ENCODE measurements around the gene BRPF1. TPM values are rescaled to one million over a fixed set of nuclear protein-coding genes. Genes with fewer than 3 reads are reported as not detected.

The BRPF1 gene
- total and polyA plus RNA-seq, 2 experiments from 2014 or later, result 10.4 to 18.3 TPM

GRCh38 chr3:9685216-9686049, 46.1 kb upstream of the BRPF1 start:
- H4K20me1 ChIP-seq (ENCODE audit: insufficient read depth), result no peaks in the 10 kb centered on the region
- in situ Hi-C loops (cut with MboI), result no loop called here
- no peaks in the 10 kb centered on the region for H3K4me1 ChIP-seq (ENCODE audit: insufficient read depth)
- no peak for DNase-seq
- H3K9me2 ChIP-seq (ENCODE audit: insufficient read depth), result no peaks in the 10 kb centered on the region
- H3K27me3 ChIP-seq (replicated peaks; ENCODE audit: insufficient read depth), result no peaks in the 10 kb centered on the region
- H2AFZ ChIP-seq, result no peak overlapping the region
- H3K79me2 ChIP-seq (ENCODE audit: insufficient read depth), result no peaks in the 10 kb centered on the region
- no peaks in the 10 kb centered on the region for H3F3A ChIP-seq (ENCODE audit: insufficient read depth)
- WGBS, 2 experiments (ENCODE audit: low coverage in 1 of 2, low lambda C conversion rate in 2 of 2, missing lambda C conversion rate in 2 of 2), result 93 to 95% methylated on average over 18 of the region's 18 CpGs
- H3K27ac ChIP-seq, result no peak overlapping the region
- peaks cover 12% of the 10 kb centered on the region for H3K36me3 ChIP-seq (ENCODE audit: low read depth)
- H3K9me3 ChIP-seq (ENCODE audit: low read depth), result no peaks in the 10 kb centered on the region
- no peak overlapping the region for H3K4me3 ChIP-seq
- H3K4me2 ChIP-seq (ENCODE audit: unreplicated experiment), result no peak overlapping the region
- no peak for TF ChIP-seq EZH2 (IDR thresholded peaks at IDR 0.05; ENCODE audit: insufficient read depth, poor library complexity, severe bottlenecking)
- no peak for TF ChIP-seq EZH2phosphoT487 (IDR thresholded peaks at IDR 0.05; ENCODE audit: insufficient read depth, low read depth)
- no peak overlapping the region for H3K9ac ChIP-seq

- in situ Hi-C loops (cut with MboI), result no loop called here
- H2AFZ ChIP-seq, result no peak overlapping the region
- WGBS, 2 experiments (ENCODE audit: low coverage in 1 of 2, low lambda C conversion rate in 2 of 2, missing lambda C conversion rate in 2 of 2), result 94 to 99% methylated on average over 9 of the region's 9 CpGs
- H3K79me2 ChIP-seq (ENCODE audit: insufficient read depth), result no peaks in the 10 kb centered on the region
- no peak for DNase-seq
- no peak for TF ChIP-seq EZH2phosphoT487 (IDR thresholded peaks at IDR 0.05; ENCODE audit: insufficient read depth, low read depth)
- no peak for TF ChIP-seq EZH2 (IDR thresholded peaks at IDR 0.05; ENCODE audit: insufficient read depth, poor library complexity, severe bottlenecking)
- no peak overlapping the region for H3K4me2 ChIP-seq (ENCODE audit: unreplicated experiment)
- H3K9me3 ChIP-seq (ENCODE audit: low read depth), result no peaks in the 10 kb centered on the region
- no peak overlapping the region for H3K27ac ChIP-seq
- H3K27me3 ChIP-seq (replicated peaks; ENCODE audit: insufficient read depth), result no peaks in the 10 kb centered on the region
- no peaks in the 10 kb centered on the region for H3K4me1 ChIP-seq (ENCODE audit: insufficient read depth)
- H3F3A ChIP-seq (ENCODE audit: insufficient read depth), result no peaks in the 10 kb centered on the region
- H4K20me1 ChIP-seq (ENCODE audit: insufficient read depth), result no peaks in the 10 kb centered on the region
- H3K9me2 ChIP-seq (ENCODE audit: insufficient read depth), result no peaks in the 10 kb centered on the region
- no peak overlapping the region for H3K4me3 ChIP-seq
- peaks cover 12% of the 10 kb centered on the region for H3K36me3 ChIP-seq (ENCODE audit: low read depth)
- no peak overlapping the region for H3K9ac ChIP-seq
Observed at GRCh38 chr3:9686050-9686550, 45.4 kb upstream of the BRPF1 start.

- H4K20me1 ChIP-seq (ENCODE audit: insufficient read depth), result no peaks in the 10 kb centered on the region
- no peak overlapping the region for H3K4me3 ChIP-seq
- no peaks in the 10 kb centered on the region for H3F3A ChIP-seq (ENCODE audit: insufficient read depth)
- H3K36me3 ChIP-seq (ENCODE audit: low read depth), result peaks cover 12% of the 10 kb centered on the region
- no peaks in the 10 kb centered on the region for H3K79me2 ChIP-seq (ENCODE audit: insufficient read depth)
- H3K9me3 ChIP-seq (ENCODE audit: low read depth), result no peaks in the 10 kb centered on the region
- H3K9ac ChIP-seq, result no peak overlapping the region
- no peak overlapping the region for H2AFZ ChIP-seq
- no peak overlapping the region for H3K4me2 ChIP-seq (ENCODE audit: unreplicated experiment)
- in situ Hi-C loops (cut with MboI), result no loop called here
- no peak overlapping the region for H3K27ac ChIP-seq
- H3K4me1 ChIP-seq (ENCODE audit: insufficient read depth), result no peaks in the 10 kb centered on the region
- no peaks in the 10 kb centered on the region for H3K27me3 ChIP-seq (replicated peaks; ENCODE audit: insufficient read depth)
- H3K9me2 ChIP-seq (ENCODE audit: insufficient read depth), result no peaks in the 10 kb centered on the region
- 71 to 84% methylated on average over 3 of the region's 3 CpGs for WGBS, 2 experiments (ENCODE audit: low coverage in 1 of 2, low lambda C conversion rate in 2 of 2, missing lambda C conversion rate in 2 of 2)
- no peak for TF ChIP-seq EZH2 (IDR thresholded peaks at IDR 0.05; ENCODE audit: insufficient read depth, poor library complexity, severe bottlenecking)
- TF ChIP-seq EZH2phosphoT487 (IDR thresholded peaks at IDR 0.05; ENCODE audit: insufficient read depth, low read depth), result no peak
- DNase-seq, result no peak
Observed at GRCh38 chr3:9686703-9687102, 44.8 kb upstream of the BRPF1 start.

- Histone ChIP-seq H3K36me3 (ENCODE audit: low read depth) (peaks cover 7% of the 10 kb centered on the region), H3K9me3 (ENCODE audit: low read depth) (no peaks in the 10 kb centered on the region), H3K4me1 (ENCODE audit: insufficient read depth) (no peaks in the 10 kb centered on the region), H3K4me3 (no peak overlapping the region), H3K79me2 (ENCODE audit: insufficient read depth) (no peaks in the 10 kb centered on the region), H3K27ac (no peak overlapping the region), H3K9me2 (ENCODE audit: insufficient read depth) (no peaks in the 10 kb centered on the region), H3F3A (ENCODE audit: insufficient read depth) (no peaks in the 10 kb centered on the region), H3K27me3 (replicated peaks; ENCODE audit: insufficient read depth) (no peaks in the 10 kb centered on the region), H2AFZ (no peak overlapping the region), H3K4me2 (ENCODE audit: unreplicated experiment) (no peak overlapping the region), H3K9ac (no peak overlapping the region), H4K20me1 (ENCODE audit: insufficient read depth) (no peaks in the 10 kb centered on the region)
- DNase-seq, result no peak
- in situ Hi-C loops (cut with MboI), result no loop called here
- 96 to 97% methylated on average over 7 of the region's 7 CpGs for WGBS, 2 experiments (ENCODE audit: low coverage in 1 of 2, low lambda C conversion rate in 2 of 2, missing lambda C conversion rate in 2 of 2)
- no peak for TF ChIP-seq EZH2phosphoT487 (IDR thresholded peaks at IDR 0.05; ENCODE audit: insufficient read depth, low read depth)
- TF ChIP-seq EZH2 (IDR thresholded peaks at IDR 0.05; ENCODE audit: insufficient read depth, poor library complexity, severe bottlenecking), result no peak
Observed at GRCh38 chr3:9687514-9687913, 44.0 kb upstream of the BRPF1 start.

All from GM23248 (cell line).